Activated CD8-positive, alpha-beta memory T cell treated with anti-CD3 and anti-CD28 coated beads, Interleukin-2, amount 50 U/mL, for 24 hours (primary cell): ENCODE data around the gene EYS.
"Not testable (repeated sequence)": the region's sequence is repeated elsewhere in the genome, so short reads cannot be mapped to it uniquely, and the experiment has no call there.

Experiments used
- DNase-seq: peaks from one replicate; pipeline ENCODE4 v3.0.0-alpha.2; 2020; ENCODE audit errors: extremely low read depth

The EYS gene

DNA sequence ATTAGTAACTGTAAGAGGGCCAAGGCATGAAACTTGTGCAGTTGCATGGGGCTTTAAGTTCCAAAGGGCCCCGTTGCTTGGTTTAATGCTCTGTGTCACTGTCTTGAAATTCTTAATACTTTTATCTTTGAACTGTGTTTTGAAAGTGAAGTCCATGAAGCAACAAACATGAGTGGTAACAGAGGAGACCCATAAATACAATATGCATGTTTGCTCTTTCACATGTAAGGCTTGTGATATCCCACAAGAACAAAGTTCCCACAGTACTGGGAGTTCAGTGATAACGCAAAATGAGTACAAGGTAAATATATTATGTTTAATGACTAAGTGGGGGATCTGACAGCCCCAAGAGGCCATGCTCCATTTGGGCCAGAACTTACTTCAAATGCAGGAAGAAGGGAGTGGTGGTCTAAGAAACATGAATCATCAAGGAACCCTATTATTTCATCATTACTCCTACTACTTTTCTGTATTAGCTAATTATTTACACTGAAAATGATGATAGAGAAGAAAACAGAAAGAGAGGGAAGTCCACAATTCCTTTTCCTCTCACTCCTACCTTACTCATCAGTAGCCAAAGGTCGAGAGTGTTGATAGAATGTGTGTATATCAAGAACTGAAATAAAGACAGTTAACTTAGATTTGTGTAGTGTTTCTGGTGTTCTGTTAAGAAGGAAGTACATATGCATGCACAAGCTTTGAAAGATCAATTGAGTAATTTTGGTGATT lies 1914.1 kb downstream of the EYS start:
- DNase-seq: no peak

DNA sequence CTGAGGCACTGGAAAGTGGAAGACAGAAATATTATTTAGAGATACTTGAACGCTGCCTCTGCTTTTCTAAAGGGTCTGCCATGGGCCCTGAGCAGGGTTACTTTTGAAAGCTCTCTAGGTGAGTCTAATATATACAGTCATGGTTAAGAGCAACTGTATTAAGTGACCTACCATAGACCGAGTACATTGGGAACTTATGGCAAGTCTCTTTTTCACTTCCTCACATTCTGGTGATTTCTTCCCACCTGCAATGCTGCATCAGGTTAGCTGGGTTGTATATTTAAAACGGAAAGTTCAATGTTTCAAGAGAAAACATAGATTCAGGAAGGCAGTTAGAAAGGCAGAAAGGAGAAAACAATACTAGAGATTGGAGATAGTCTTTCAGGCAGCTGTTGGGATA lies 1916.7 kb downstream of the EYS start:
- DNase-seq: no peak

DNA sequence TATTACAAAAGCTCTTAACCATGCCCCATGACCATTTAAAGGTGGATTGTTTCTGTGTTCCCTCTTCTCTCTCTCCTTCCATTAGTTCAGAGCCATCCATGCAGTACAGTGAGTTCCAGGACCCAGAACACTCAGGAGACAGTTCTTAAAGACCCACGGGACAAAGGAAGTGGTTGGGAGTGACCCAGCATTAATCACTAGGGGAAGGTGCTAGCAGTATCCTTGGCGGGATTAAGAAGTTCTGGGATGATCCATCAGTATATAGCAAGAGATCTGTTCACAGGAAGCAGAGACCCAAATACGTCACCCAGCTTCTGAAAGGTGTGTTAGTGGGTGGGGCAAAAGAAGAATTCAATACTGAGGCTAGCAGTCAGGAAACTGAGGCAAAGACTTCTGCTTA lies 1917.3 kb downstream of the EYS start:
- DNase-seq: no peak

DNA sequence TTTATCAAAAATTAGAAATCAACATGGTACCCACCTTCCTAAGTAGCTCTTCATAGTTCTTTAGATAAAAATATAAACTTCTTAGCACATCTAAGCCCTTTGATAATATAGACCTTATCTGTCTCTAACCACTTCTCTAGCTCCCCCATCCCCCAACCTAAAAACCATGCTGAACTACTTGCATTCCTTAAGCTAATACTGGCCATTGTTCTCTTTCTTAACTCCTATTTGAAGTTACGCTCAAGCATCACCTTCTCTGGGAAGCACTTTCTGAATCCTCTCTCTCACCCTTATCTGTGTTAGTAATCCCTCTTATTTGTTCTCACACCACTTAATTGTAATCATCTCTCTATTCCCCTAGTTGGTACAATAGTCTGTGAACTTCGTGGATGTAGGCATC lies 1918.5 kb downstream of the EYS start:
- no peak for DNase-seq

DNA sequence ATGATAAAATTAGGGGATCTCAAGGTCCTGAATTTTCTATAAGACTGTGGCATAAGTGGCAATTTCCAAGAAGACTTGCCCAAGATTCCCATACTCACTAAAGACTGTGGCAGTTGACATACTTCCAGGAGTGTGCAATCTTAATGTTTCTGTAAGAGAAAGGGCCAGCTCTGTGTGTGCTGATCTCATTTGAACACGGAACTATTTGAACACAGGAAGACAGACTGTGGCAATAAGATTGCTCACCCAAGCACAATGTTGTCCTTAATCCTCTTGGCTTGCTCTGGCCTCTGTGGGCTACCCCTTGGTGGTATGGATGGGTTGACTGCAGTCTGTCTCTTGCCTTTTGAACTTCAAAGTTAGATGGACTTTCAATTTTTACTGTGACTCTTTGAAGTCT lies 1920.0 kb downstream of the EYS start:
- DNase-seq: no peak

DNA sequence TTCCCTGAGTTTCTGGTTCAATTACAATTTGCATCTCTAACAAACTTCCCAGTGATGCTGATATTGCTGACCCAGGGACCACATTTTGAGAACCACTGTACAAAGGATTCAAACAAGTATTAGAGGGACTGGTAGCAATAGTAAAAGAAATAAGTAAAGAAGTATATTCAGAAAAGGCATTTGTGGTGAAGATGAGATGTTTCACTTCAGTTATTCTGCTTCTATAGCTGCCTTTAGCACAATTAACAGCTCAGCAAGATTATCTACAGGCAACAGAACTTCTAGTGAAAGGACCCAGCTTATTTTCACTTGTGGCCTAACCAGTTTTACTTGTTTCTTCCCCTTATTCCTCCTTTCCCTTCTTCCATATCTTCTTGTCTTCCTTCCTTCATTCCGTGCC lies 1922.0 kb downstream of the EYS start:
- no peak for DNase-seq

DNA sequence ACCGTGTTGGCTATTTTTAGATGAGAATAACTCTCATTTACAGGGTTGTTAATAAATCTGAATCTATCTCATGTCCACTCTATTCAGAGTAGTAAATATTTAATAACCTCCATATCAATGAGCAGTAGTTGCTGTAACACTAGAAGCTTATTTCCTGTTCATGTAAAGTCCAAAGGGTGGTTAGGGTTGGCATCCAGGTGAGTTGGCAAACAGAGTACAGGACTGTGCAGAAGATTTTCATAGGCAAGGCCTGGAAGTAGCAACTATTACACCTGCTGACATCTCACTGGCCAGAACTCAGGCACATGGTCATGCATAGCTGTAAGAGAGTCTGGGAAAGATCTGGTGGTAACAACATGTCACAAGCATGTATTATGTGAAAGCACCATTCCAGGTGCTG lies 1923.9 kb downstream of the EYS start:
- DNase-seq: no peak

DNA sequence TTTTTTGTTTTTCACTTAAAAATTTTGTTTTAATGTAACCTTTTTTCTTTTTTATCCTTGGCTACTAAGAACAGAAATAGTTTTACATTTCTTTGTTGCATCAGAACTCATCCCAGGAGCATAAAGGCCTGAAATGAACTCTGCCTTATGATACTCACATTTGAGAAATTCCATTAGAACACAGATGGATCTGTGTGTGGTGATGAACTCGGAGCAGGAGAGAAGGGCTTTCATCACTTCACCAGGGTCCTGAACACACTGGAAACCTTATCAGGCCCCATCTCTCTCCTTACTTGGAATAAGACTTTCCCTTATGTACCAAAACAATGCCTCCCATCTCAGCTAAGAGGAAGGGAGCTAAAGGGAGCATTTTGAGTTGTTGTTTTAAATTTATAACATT lies 1932.1 kb downstream of the EYS start:
- no peak for DNase-seq

DNA sequence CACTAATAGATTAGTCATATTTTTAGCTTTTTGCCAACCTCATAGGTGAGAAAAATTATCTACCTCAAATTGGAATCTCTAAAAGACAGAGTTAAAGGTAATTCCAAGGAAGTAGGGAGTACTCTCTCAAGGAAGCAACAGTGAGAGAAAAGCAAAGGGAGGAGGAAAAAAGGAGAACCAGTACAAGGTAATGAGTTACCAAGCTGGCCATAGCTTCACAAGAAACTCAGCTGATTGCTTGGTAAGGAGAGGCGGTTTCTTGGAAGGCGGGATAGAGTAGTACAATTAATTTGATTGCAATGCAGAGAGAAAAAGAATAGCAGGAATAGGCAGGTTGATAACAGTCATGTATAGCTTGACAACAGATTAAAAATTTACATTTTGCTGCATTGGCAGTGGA lies 1933.8 kb downstream of the EYS start:
- no peak for DNase-seq

DNA sequence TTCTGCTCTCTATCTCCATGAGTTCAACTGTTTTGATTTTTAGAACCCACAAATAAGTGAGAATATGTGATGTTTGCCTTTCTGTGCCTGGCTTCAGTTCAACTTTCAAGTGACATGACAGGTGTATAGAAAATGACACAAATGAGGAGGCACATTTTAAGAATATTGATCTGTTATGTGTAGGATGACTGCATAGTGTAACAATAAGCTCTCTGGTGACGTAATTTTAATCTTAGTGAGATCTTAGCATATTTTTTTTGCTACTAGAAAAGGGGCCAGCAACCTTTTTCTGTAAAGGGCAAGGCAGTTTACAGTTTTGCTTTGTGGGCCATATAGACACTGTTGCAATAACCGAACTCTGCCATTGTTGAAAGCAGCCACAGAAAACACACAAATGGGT lies 1941.2 kb downstream of the EYS start:
- DNase-seq: no peak

DNA sequence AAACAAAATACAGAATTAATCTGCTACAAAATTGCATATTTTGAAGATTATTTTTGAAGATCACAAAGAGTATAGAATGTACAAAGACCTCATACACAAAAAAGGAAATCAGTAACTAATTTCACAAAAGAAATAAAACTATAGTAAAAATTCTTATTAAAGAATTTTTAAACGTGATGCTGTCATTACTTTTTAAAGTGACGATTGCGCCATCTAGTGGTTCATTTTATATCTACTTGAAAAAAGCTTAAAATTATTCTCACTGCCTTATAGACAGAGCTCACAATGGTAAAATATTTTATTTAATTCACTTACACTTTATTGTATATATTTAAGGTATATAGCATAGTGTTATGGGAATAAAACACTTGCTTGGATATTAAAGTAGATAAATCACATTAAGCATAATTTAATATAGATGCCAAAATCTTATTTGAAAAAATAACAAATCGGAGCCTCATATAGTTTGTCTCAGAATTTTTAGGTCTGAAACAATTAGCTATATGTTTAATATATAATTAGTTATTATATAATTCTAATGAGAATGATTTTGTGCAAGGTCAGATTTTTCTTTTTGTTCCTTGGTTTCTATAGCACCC lies 1942.6 kb downstream of the EYS start:
- DNase-seq: no peak

DNA sequence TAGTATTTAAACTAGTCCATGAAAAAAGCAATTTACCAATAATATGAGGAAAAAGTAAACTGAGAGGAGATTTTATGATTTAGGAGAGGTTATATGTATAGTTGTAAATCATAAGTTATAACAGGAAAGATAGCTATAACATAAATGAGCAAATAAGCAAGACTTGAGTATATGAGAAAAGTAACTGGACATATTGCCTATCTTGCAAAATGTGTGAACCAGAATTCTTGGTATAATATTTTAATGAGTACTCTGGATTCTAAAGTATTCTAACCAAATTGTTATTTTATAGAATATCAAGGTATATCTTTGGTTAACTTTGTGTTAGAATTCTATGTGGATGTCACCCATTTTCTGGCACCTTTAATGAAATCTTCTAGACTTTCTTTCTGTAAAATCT lies 1946.8 kb downstream of the EYS start:
- no peak for DNase-seq

DNA sequence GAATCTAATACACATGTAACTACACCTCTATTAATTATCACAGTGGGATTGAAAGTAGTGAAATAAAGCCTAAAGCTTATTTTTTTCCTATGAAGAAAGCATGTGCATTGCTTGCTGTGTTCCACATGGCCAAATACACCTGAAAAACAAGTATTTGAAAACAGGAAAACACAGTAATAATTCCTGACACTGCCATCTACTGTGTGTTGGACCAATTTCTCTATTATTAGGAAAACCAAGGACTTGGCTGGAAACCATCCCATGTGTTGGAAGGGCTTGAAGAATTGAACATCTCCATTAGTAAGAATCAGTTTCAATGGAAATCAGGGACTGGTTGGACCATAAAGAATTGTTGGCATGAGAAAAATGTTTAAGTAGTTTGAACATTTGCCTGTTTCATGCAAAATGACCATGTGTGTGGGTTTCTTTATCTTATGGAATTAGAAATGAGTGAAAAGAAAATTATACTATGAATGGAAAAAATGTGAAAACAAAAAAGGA lies 1947.4 kb downstream of the EYS start:
- DNase-seq: no peak

DNA sequence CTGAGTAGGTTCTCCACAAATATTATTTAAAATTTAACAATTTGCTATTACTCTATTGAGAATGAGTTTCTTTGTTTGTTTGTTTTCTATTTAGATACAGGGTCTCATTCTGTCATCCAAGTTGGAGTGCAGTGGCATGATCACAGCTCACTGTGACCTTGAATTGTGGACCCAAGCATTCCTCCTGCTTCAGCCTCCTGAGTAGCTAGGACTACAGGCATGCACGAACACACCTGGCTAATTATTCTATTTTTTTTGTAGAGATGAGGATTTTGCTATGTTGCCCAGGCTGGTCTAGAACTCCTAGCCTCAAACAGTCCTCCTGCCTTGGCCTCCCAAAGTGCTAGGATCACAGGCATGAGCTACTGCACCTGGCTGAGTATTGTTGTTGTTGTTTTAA lies 1949.2 kb downstream of the EYS start:
- DNase-seq: no peak

DNA sequence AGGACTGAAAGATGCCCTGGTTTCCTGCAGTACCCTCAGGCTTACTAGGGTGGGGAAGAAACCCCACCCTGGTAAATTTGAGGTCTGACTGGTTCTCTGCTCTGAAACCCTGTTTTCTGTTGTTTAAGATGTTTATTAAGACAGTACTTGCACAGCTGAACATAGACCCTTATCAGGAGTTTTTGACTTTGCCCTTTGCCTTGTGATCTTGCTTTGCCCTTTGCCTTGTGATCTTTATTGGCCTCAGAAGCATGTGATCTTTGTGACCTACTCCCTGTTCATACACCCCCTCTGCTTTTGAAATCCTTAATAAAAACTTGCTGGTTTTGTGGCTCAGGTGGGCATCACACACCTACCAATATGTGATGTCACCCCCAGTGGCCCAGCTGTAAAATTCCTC lies 1949.8 kb downstream of the EYS start:
- not testable (repeated sequence) for DNase-seq

DNA sequence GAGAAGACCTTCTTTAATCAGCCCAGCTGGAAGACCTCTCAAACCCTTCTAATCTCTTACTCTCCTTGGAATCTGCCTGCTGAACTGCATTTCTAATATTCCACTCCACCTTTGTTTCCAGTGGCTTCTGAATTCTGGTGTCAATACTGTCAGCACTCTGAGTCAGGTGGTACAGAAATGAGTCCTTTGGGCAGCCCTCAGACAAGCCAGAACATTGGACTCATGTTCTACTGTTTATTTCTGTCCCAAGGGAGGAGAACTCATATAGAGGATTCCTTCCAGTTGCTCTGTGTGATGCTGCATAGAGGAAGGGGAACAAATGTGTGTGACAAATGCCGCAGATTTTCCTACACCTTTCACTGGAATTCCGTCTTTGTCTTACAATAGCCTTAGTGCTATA lies 1956.6 kb downstream of the EYS start:
- DNase-seq: no peak

DNA sequence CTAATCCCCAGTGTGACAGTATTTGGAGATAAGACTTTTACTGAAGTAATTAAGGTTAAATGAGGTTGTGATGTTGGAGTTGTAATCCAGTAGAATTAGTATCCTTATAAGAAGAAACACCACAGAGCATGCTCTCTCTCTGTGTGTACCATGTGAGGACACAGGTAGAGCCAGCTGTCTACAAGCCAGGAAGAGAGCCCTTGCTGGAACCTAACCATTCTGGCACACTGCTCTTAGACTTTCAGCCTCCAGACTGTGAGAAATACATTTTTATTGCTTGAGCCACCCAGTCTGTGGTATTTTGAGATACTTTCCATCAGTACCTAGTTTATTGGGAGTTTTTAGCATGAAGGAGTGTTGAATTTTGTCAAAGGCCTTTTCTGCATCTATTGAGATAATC lies 1961.2 kb downstream of the EYS start:
- DNase-seq: no peak

DNA sequence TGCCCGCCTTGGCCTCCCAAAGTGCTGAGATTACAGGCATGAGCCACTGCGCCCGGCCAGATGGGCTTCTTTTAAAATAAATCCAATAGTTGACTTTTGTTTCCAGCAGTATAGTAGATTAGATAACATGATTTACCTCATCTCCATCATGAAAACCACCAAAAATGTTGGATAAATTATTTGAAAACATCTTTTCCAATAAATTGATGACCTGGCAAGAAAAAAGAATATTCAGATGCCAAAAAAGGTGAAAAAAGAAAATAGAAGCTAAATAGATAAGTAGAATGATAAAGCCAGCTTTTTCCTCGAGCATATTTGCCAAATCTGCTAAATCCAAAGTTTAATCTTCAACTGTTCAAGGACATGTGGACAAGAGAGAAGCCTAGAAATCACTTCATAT lies 1962.2 kb downstream of the EYS start:
- DNase-seq: no peak

DNA sequence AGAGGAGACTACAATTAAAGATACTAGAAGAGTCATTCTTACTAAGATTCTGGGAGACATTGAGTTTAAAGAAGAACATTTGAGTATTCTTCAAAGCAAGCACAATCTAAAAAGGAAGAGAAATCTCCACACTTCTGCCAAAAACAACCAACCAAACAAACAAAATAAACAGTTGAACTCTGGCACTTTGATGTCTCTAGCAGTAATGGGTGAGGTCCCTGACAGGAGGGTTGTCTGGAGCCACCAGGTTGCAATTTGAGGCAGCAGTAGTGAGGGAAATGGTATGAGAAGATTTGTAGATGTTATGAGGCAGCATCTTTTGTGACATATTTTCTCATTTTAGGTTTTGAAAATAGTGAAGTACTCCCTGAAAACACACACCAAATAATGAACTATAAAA lies 1963.3 kb downstream of the EYS start:
- no peak for DNase-seq

DNA sequence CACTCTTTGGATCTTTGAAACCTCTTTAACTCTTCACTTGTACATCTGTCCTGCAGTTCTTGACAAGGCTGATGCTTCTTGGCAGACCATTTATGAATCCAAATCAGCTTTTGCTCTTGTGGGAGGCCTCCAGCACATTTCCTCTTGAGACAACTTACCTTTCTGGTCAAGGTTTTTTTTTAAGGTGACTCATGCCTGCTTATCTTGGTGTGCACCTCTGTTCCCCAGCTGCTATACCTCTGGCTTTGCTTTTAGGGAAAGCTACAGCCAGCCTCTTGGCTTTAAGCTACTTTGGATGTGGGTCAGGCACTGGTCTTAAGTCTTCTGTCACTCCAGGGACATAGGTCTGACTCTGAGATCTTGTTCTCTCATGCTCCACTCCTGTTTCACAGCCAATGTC lies 1965.0 kb downstream of the EYS start:
- no peak for DNase-seq

DNA sequence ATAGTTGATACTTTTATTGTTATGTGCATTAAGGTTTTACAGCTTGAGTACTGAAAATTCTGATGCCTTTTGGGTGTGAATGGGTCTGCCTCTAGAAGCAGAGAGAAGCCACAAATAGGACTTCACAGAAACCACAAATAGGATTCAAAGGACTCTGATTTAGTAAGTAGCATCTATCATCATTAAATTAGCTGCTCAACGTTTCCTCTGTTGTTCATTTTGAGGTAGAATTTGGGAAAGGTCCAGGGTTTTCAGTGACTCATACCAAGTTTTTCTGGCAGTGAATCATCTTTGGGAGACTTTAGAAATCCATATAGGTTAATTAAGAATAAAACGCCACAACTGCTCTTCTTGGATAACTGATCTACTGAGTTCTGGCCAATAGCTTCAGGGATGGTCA lies 1966.3 kb downstream of the EYS start:
- no peak for DNase-seq

DNA sequence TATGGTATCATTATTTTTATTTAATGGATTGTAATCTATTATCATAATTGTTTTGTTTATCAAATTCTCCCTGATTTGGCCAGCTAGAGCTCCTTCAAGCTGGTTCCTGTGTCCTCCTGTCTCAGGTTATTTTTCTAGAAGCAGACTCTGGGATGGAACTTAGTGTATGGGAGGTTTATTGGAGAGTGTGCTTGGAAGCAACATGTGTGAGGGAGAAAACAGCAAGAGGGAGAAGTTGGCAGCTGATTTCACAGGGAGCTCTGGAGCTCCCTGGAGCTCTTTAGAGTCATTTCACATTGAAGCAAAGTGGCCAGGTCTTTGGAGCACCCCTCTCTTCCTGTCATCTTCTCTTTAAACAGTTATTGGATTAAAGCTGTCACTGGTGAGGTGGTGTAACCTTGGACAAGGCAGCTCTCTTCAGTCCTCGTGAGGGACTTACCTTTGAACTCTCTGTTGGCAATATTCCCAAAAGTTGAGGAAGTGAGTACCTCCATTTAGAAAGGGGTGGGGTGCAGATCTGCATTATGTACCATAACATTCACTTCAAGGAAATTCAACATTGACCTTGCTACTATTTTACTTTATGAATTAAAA lies 1967.8 kb downstream of the EYS start:
- DNase-seq: no peak

DNA sequence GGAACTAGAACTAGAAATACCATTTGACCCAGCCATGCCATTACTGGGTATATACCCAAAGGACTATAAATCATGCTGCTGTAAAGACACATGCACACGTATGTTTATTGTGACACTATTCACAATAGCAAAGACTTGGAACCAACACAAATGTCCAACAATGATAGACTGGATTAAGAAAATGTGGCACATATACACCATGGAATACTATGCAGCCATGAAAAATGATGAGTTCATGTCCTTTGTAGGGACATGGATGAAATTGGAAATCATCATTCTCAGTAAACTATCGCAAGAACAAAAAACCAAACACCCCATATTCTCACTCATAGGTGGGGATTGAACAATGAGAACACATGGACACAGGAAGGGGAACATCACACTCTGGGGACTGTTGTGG lies 1968.8 kb downstream of the EYS start:
- DNase-seq: not testable (repeated sequence)
